SIG-M5 treated with dmso at 0.1 percent for 504 hours (cell line): ENCODE results near the gene EDA.
"Not testable (repeated sequence)": the region's sequence is repeated elsewhere in the genome, so short reads cannot be mapped to it uniquely, and the experiment has no call there.

Source experiments
- DNase-seq: peaks from one replicate; lab custom pipeline; 2025; ENCODE audit not compliant: unreplicated experiment; lab: John Stamatoyannopoulos, UW

Gene EDA

GRCh38 chrX:69741721-69742120 is 125.8 kb downstream of the EDA start:
- DNase-seq, result no peak

- no peak for DNase-seq
These were observed 130.1 kb downstream of the EDA start for GRCh38 chrX:69746051-69746450.

- DNase-seq, result no peak
These were observed 132.1 kb downstream of the EDA start for GRCh38 chrX:69748055-69748454.

- DNase-seq, result no peak
These were observed 144.2 kb downstream of the EDA start for GRCh38 chrX:69759921-69760625.

GRCh38 chrX:69761633-69762032 is 145.7 kb downstream of the EDA start:
- no peak for DNase-seq

- no peak for DNase-seq
These were observed 146.4 kb downstream of the EDA start for GRCh38 chrX:69762340-69762739.

GRCh38 chrX:69793260-69793935 is 177.5 kb downstream of the EDA start:
- no peak for DNase-seq

GRCh38 chrX:69795702-69796101 is 179.8 kb downstream of the EDA start:
- no peak for DNase-seq

GRCh38 chrX:69807400-69807799 is 191.5 kb downstream of the EDA start:
- DNase-seq, result no peak

GRCh38 chrX:69808375-69808774 is 192.5 kb downstream of the EDA start:
- DNase-seq, result no peak

GRCh38 chrX:69813677-69814076 is 197.8 kb downstream of the EDA start:
- no peak for DNase-seq

GRCh38 chrX:69815063-69815462 is 199.2 kb downstream of the EDA start:
- no peak for DNase-seq

- no peak for DNase-seq
These were observed 199.6 kb downstream of the EDA start for GRCh38 chrX:69815519-69815918.

GRCh38 chrX:69844636-69845035 is 228.7 kb downstream of the EDA start:
- no peak for DNase-seq

GRCh38 chrX:69859999-69860398 is 244.1 kb downstream of the EDA start:
- DNase-seq, result not testable (repeated sequence)

GRCh38 chrX:69876221-69876620 is 260.3 kb downstream of the EDA start:
- no peak for DNase-seq

GRCh38 chrX:69884210-69884609 is 268.3 kb downstream of the EDA start:
- no peak for DNase-seq

- DNase-seq, result no peak
These were observed 280.1 kb downstream of the EDA start for GRCh38 chrX:69896046-69896445.

GRCh38 chrX:69900491-69900890 is 284.6 kb downstream of the EDA start:
- no peak for DNase-seq

- no peak for DNase-seq
These were observed 290.5 kb downstream of the EDA start for GRCh38 chrX:69906447-69906846.

- no peak for DNase-seq
These were observed 298.9 kb downstream of the EDA start for GRCh38 chrX:69914781-69915180.

GRCh38 chrX:69919749-69920148 is 303.8 kb downstream of the EDA start:
- no peak for DNase-seq

GRCh38 chrX:69932323-69932722 is 316.4 kb downstream of the EDA start:
- no peak for DNase-seq
